Chondrocyte (in vitro differentiated cells): Measurements from ENCODE around the gene GRIK4. TPM values are rescaled to one million over a fixed set of nuclear protein-coding genes. Genes with fewer than 3 reads are reported as not detected.
A peak's percentile ranks its signal among the peaks of the same experiment; 100 is the strongest.

Experiments used
- DNase-seq: peaks from one replicate; pipeline ENCODE4 v3.0.0; 2021; ENCODE audit warnings: mixed read lengths, low spot score
- H3K27ac Mint-ChIP-seq: one replicate; pipeline ENCODE4 v1.8.0; 2021; ENCODE audit warnings: mild to moderate bottlenecking, moderate library complexity, mixed read lengths; ENCODE audit not compliant: unreplicated experiment
- H3K27me3 Mint-ChIP-seq: 2 replicates; pipeline ENCODE4 v1.8.0; 2021; ENCODE audit warnings: low read depth, mixed read lengths
- H3K36me3 Mint-ChIP-seq: 2 replicates; pipeline ENCODE4 v1.8.0; 2021; ENCODE audit warnings: low read depth, mixed read lengths
- H3K4me1 Mint-ChIP-seq: 2 replicates; pipeline ENCODE4 v1.8.0; 2021; ENCODE audit warnings: low read depth, mild to moderate bottlenecking, mixed read lengths
- H3K4me3 Mint-ChIP-seq: one replicate; pipeline ENCODE4 v1.8.0; 2021; ENCODE audit warnings: mild to moderate bottlenecking, moderate library complexity, mixed read lengths; ENCODE audit not compliant: unreplicated experiment
- H3K9me3 Mint-ChIP-seq: 2 replicates; pipeline ENCODE4 v1.8.0; 2021; ENCODE audit warnings: low read depth, mixed read lengths
- long read RNA-seq: library from polyadenylated mRNA; stranded (forward); transcript quantifications from one replicate; pipeline ENCODE4 v2.0.0, GENCODE V29; 2021
- total RNA-seq: library from RNA; stranded (reverse); gene quantifications from 3 replicates; pipeline ENCODE4 v1.2.1, GENCODE V29; 2021
- TF ChIP-seq, protein P1 (sequence below): fragments of 200-600 bp; sonication (generic); IDR thresholded peaks from 2 replicates; pipeline ENCODE4 v1.5.0; 2021; ENCODE audit warnings: antibody characterized with exemption, mild to moderate bottlenecking, moderate library complexity

GRIK4 gene, protein sequence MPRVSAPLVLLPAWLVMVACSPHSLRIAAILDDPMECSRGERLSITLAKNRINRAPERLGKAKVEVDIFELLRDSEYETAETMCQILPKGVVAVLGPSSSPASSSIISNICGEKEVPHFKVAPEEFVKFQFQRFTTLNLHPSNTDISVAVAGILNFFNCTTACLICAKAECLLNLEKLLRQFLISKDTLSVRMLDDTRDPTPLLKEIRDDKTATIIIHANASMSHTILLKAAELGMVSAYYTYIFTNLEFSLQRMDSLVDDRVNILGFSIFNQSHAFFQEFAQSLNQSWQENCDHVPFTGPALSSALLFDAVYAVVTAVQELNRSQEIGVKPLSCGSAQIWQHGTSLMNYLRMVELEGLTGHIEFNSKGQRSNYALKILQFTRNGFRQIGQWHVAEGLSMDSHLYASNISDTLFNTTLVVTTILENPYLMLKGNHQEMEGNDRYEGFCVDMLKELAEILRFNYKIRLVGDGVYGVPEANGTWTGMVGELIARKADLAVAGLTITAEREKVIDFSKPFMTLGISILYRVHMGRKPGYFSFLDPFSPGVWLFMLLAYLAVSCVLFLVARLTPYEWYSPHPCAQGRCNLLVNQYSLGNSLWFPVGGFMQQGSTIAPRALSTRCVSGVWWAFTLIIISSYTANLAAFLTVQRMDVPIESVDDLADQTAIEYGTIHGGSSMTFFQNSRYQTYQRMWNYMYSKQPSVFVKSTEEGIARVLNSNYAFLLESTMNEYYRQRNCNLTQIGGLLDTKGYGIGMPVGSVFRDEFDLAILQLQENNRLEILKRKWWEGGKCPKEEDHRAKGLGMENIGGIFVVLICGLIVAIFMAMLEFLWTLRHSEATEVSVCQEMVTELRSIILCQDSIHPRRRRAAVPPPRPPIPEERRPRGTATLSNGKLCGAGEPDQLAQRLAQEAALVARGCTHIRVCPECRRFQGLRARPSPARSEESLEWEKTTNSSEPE
- 0.37 to 0.51 TPM (median 0.49 TPM) in 3 replicates for total RNA-seq
- long read RNA-seq, result 0 reads

DNA sequence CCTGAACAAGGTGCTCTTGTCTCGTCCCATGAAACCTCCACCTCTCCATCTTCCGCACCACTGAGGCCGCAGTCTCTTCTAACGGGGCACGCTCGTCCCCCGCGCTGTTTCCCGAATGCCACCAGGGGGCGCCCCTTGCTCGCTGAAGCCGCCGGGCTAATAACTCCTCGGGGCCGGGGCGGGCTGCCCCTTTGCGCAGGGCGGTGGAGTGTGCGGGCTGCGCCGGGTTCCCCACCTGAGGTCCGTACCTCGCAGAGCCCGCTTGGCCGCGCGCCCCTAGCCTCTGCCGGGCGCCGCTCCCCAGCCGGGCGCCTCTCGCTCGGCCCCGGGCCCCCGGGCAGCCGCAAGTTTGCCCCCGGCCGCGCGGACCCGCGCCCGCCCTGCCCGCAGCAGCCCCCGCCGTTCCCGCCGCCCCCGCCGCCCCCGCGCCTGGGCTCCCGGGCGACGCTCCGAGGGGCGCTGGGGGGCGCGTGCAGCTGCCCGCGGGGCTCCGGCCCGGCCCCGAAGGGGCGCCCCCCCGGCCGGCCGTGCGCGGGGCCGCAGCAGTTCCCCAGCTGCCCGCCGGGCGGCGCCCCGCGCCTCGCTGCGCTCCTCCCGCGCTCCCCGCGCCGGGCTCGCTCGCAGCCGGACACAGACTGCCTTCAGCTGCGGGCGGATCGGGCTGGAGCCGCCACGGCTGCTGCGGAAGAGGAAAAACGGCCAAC lies at the start of gene GRIK4:
Gene GRIK4 (plus strand): TSS at position 633 of the 704 bp plus-strand sequence. CDS start 148,571 bp downstream, outside the sequence.
- Mint-ChIP-seq H3K27ac (no peak within 1 kb of the TSS), H3K36me3 (no peaks in the 10 kb centered on the region), H3K4me1 (peaks cover 2% of the 10 kb centered on the region), H3K4me3 (peak within 1 kb of the TSS; percentile 40), H3K27me3 (peaks cover 24% of the 10 kb centered on the region), H3K9me3 (no peaks in the 10 kb centered on the region)
- TF ChIP-seq, protein P1, sequence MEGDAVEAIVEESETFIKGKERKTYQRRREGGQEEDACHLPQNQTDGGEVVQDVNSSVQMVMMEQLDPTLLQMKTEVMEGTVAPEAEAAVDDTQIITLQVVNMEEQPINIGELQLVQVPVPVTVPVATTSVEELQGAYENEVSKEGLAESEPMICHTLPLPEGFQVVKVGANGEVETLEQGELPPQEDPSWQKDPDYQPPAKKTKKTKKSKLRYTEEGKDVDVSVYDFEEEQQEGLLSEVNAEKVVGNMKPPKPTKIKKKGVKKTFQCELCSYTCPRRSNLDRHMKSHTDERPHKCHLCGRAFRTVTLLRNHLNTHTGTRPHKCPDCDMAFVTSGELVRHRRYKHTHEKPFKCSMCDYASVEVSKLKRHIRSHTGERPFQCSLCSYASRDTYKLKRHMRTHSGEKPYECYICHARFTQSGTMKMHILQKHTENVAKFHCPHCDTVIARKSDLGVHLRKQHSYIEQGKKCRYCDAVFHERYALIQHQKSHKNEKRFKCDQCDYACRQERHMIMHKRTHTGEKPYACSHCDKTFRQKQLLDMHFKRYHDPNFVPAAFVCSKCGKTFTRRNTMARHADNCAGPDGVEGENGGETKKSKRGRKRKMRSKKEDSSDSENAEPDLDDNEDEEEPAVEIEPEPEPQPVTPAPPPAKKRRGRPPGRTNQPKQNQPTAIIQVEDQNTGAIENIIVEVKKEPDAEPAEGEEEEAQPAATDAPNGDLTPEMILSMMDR, result peak; percentile 93
- DNase-seq, result peak; percentile 93

DNA sequence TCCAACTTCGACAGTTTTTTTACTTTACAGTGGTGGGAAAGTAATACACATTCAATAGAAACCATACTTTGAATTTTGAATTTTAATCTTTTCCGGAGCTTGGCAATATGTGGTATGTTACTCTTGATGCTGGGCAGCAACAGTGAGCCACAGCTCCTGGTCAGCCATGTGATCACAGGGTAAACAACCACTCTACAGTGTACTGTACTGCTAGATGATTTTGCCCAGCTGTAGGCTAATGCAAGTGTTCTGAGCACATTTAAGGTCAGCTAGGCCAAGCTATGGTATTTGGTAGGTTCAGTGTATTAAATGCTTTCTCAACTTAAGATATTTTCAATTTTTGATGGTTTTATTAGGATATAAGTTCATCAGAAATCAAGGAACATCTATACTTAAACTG lies 48.7 kb upstream of the GRIK4 start:
- TF ChIP-seq, protein P1, result no peak
- Mint-ChIP-seq H3K4me1 (no peaks in the 10 kb centered on the region), H3K9me3 (no peaks in the 10 kb centered on the region), H3K27me3 (no peaks in the 10 kb centered on the region), H3K36me3 (peaks cover 49% of the 10 kb centered on the region), H3K27ac (no peak overlapping the region), H3K4me3 (no peak overlapping the region)
- no peak for DNase-seq

DNA sequence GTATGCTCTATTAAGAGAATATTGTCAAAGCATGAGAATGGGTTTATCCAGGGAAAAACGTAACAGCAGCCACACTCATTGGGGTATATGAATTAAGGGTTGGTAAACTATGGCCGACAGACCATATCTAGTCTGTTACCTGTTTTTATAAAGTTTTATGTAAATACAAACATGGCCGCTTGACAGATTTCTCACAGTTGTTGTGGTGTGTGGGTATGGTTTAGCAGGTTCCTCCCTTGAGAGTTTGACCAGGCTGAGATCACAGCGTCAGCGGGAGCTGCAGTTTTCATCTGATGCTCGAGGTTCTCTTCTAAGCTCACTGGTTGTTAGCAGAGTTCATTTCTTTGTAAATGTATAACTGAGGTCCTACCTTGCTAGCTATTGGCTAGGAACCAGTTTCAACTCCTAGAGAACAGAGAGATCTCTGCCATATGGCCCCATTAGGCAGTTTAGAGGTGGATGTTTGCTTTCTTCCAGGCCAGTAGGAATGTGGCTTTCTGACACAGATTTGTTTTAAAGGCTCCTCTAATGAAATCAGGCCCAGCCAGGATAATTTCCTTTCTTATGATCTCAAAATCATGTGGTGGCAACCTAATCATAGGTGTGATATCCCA lies 45.5 kb upstream of the GRIK4 start:
- Mint-ChIP-seq H3K4me1 (peaks cover 12% of the 10 kb centered on the region), H3K27ac (no peak overlapping the region)

DNA sequence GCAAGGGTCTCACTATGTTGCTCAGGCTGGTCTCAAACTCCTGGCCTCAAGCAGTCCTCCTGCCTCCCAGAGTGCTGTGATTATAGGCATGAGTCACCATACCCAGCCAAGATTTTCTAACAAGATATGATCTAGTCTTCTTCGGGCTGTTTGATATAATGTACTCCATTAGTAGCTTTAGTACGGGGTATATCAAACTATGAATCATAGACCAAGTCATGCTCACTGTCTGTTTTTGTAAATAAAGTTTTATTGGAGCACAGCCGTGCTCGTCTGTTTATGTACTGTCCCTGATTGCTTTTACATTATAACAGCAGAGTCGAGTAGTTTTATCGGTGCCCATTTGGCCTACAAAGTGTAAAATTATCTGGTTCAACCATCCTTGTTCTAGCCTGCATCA lies 43.9 kb upstream of the GRIK4 start:
- H3K36me3 Mint-ChIP-seq, result peaks cover 34% of the 10 kb centered on the region
- TF ChIP-seq, protein P1, result no peak

More for the DNA sequence above, 45.5 kb upstream of the GRIK4 start:
- no peaks in the 10 kb centered on the region for H3K27me3 Mint-ChIP-seq
- H3K36me3 Mint-ChIP-seq, result peaks cover 41% of the 10 kb centered on the region
- no peak for DNase-seq
- TF ChIP-seq, protein P1, result no peak
- no peaks in the 10 kb centered on the region for H3K9me3 Mint-ChIP-seq
- H3K4me3 Mint-ChIP-seq, result no peak overlapping the region

More for the DNA sequence above, 43.9 kb upstream of the GRIK4 start:
- Mint-ChIP-seq H3K27ac (no peak overlapping the region), H3K9me3 (no peaks in the 10 kb centered on the region), H3K4me1 (peaks cover 19% of the 10 kb centered on the region), H3K27me3 (no peaks in the 10 kb centered on the region), H3K4me3 (no peak overlapping the region)
- DNase-seq, result no peak
